ENCODE results near the gene CCPG1. TPM values are rescaled to one million over a fixed set of nuclear protein-coding genes. Genes with fewer than 3 reads are reported as not detected.
A peak's percentile ranks its signal among the peaks of the same experiment; 100 is the strongest.

CCPG1 gene
- polyA plus RNA-seq, 1 of the 3 experiments (the other 2 are of a cell fraction): 10.5 TPM

GRCh38 chr15:55357774-55358173 is 50.4 kb downstream of the CCPG1 start (continued):
- TF ChIP-seq CTCF (IDR thresholded peaks at IDR 0.05) (no peak), RCOR1 (IDR thresholded peaks at IDR 0.05; ENCODE audit: low read length) (peak; percentile 44; the same call in 1 of the 2 replicates)

- no peak overlapping the region; a peak in 1 of 4 replicates for H3K27ac ChIP-seq (ENCODE audit: low read depth in 2 of 2, low read length in 1 of 2)
- no peak for TF ChIP-seq RCOR1 (IDR thresholded peaks at IDR 0.05; ENCODE audit: low read length)
- H3K79me2 ChIP-seq (ENCODE audit: insufficient read depth): no peaks in the 10 kb centered on the region
- peaks cover 7 to 29% of the 10 kb centered on the region in 2 experiments for H3K36me3 ChIP-seq (replicated peaks in 1 of 2; ENCODE audit: control insufficient read depth in 1 of 2, insufficient read depth in 2 of 2, low read length in 1 of 2)
- CTCF ChIA-PET: interaction anchor here (3.7 kb wide), 1 partner anchor 14 kb away, joined by 12 read pairs; no protein-coding TSS in a partner anchor
- no peaks in the 10 kb centered on the region for H3K27me3 ChIP-seq (ENCODE audit: insufficient read depth)
- H3K4me1 ChIP-seq (ENCODE audit: control insufficient read depth in 1 of 2, insufficient read depth in 2 of 2, low read depth in 1 of 2, low read length in 1 of 2): no peaks in the 10 kb centered on the region; a peak in 1 of 4 replicates
- no peak overlapping the region for H3K4me2 ChIP-seq
- no peak for DNase-seq
- no peak overlapping the region for H3K9ac ChIP-seq
- no peak overlapping the region for H2AFZ ChIP-seq (ENCODE audit: low read depth)
- H3F3A ChIP-seq (replicated peaks; ENCODE audit: insufficient read depth): peaks cover 17% of the 10 kb centered on the region
- no peak overlapping the region for H3K4me3 ChIP-seq (ENCODE audit: low read depth in 2 of 2, low read length in 1 of 2)
- no peaks in the 10 kb centered on the region for H4K20me1 ChIP-seq (ENCODE audit: insufficient read depth)
- H3K9me2 ChIP-seq: no peaks in the 10 kb centered on the region
- no peaks in the 10 kb centered on the region for H3K9me3 ChIP-seq
- 98% methylated on average over 5 of the region's 5 CpGs for WGBS (ENCODE audit: low lambda C conversion rate)
- POLR2A ChIA-PET: no interaction called here
Observed at GRCh38 chr15:55356985-55357585, 51.1 kb downstream of the CCPG1 start.

- Histone ChIP-seq H3K79me2 (ENCODE audit: insufficient read depth) (no peaks in the 10 kb centered on the region), H3K27ac (ENCODE audit: low read depth in 2 of 2, low read length in 1 of 2) (no peak overlapping the region), H3K9me2 (no peaks in the 10 kb centered on the region), H3K36me3 (replicated peaks in 1 of 2; ENCODE audit: control insufficient read depth in 1 of 2, insufficient read depth in 2 of 2, low read length in 1 of 2) (peaks cover 3 to 38% of the 10 kb centered on the region in 2 experiments), H3K27me3 (ENCODE audit: insufficient read depth) (no peaks in the 10 kb centered on the region), H2AFZ (ENCODE audit: low read depth) (no peak overlapping the region), H3K4me3 (ENCODE audit: low read depth in 2 of 2, low read length in 1 of 2) (no peak overlapping the region), H3K9ac (no peak overlapping the region), H3K9me3 (no peaks in the 10 kb centered on the region), H3K4me1 (ENCODE audit: control insufficient read depth in 1 of 2, insufficient read depth in 2 of 2, low read depth in 1 of 2, low read length in 1 of 2) (no peaks in the 10 kb centered on the region; a peak in 1 of 4 replicates), H3F3A (replicated peaks; ENCODE audit: insufficient read depth) (peaks cover 7% of the 10 kb centered on the region), H3K4me2 (no peak overlapping the region), H4K20me1 (ENCODE audit: insufficient read depth) (no peaks in the 10 kb centered on the region)
- POLR2A ChIA-PET: no interaction called here
- TF ChIP-seq CTCF (IDR thresholded peaks at IDR 0.05) (no peak), TAF1 (IDR thresholded peaks at IDR 0.05; ENCODE audit: borderline replicate concordance, low read depth, low read length) (no peak), ELF1 (IDR thresholded peaks at IDR 0.05) (no peak), IRF3 (IDR thresholded peaks at IDR 0.05; ENCODE audit: low read depth, low read length) (no peak), FOXJ3 (CRISPR knock-in tag; IDR thresholded peaks at IDR 0.05) (no peak), GATA2 (CRISPR knock-in tag; IDR thresholded peaks at IDR 0.05) (no peak), GABPA (IDR thresholded peaks at IDR 0.05; ENCODE audit: low read depth) (no peak), CHD2 (IDR thresholded peaks at IDR 0.05; ENCODE audit: low read length, partially characterized antibody) (no peak)
- WGBS (ENCODE audit: low lambda C conversion rate): 98% methylated on average over 2 of the region's 2 CpGs
- CTCF ChIA-PET: interaction anchor here (1.7 kb wide), 1 partner anchor 55 kb away, joined by 3 read pairs; the partner anchor contains the start of genes CCPG1 and PIERCE2
- no peak for DNase-seq
Observed at GRCh38 chr15:55353025-55353424, 55.1 kb downstream of the CCPG1 start.
